T follicular helper cell (primary cell): ENCODE results near the gene KRT75.

ENCODE experiments used
- DNase-seq: peaks from one replicate; pipeline ENCODE4 v3.0.0-alpha.2; 2020; ENCODE audit warnings: low read depth

Gene KRT75

GRCh38 chr12:52439845-52440244, 5.7 kb upstream of the KRT75 start:
- DNase-seq, result no peak

GRCh38 chr12:52439420-52439819, 5.2 kb upstream of the KRT75 start:
- DNase-seq, result no peak

- DNase-seq, result no peak
These were observed 4.4 kb upstream of the KRT75 start for GRCh38 chr12:52438305-52439301.

- no peak for DNase-seq
These were observed 3.3 kb upstream of the KRT75 start for GRCh38 chr12:52437508-52437907.

- no peak for DNase-seq
These were observed 2.8 kb upstream of the KRT75 start for GRCh38 chr12:52436828-52437474.

- DNase-seq, result no peak
These were observed 2.0 kb upstream of the KRT75 start for GRCh38 chr12:52436000-52436827.

- no peak for DNase-seq
These were observed 1.5 kb upstream of the KRT75 start for GRCh38 chr12:52435659-52435999.

GRCh38 chr12:52434760-52435530, 774 bp upstream of the KRT75 start:
- no peak for DNase-seq

- DNase-seq, result no peak
These were observed 580 bp downstream of the KRT75 start for GRCh38 chr12:52433501-52434080.

GRCh38 chr12:52432559-52433207, 1.5 kb downstream of the KRT75 start:
- DNase-seq, result no peak

- no peak for DNase-seq
These were observed 6.0 kb downstream of the KRT75 start for GRCh38 chr12:52428121-52428520.

GRCh38 chr12:52427083-52427482, 7.1 kb downstream of the KRT75 start:
- DNase-seq, result no peak

GRCh38 chr12:52426034-52426433, 8.1 kb downstream of the KRT75 start:
- no peak for DNase-seq

GRCh38 chr12:52425466-52425865, 8.7 kb downstream of the KRT75 start:
- DNase-seq, result no peak

GRCh38 chr12:52423661-52424500, 10.3 kb downstream of the KRT75 start:
- DNase-seq, result no peak

- DNase-seq, result no peak
These were observed 11.1 kb downstream of the KRT75 start for GRCh38 chr12:52423035-52423434.

GRCh38 chr12:52419656-52420055, 14.5 kb downstream of the KRT75 start:
- DNase-seq, result no peak

- no peak for DNase-seq
These were observed 15.5 kb downstream of the KRT75 start for GRCh38 chr12:52418576-52419110.

- DNase-seq, result no peak
These were observed 16.4 kb downstream of the KRT75 start for GRCh38 chr12:52417740-52418139.

GRCh38 chr12:52416795-52417194, 17.4 kb downstream of the KRT75 start:
- DNase-seq, result no peak
